HepG2 (cell line): ENCODE data around the gene LCAT. TPM values are rescaled to one million over a fixed set of nuclear protein-coding genes. Genes with fewer than 3 reads are reported as not detected.

Experiments
- ATAC-seq: fragments of 200-7000 bp; cut with Tn5 transposase; 3 replicates; pipeline ENCODE4 v1.9.1; 2020; ENCODE audit warnings: mild to moderate bottlenecking, moderate library complexity
- BruUV-seq: library from RNA; stranded (reverse); fragments of 400-500 nt; replicated peaks from 2 replicates; lab custom pipeline; 2021; lab: Mats Ljungman, UMichigan
- CTCF ChIA-PET: fragments of 300-600 bp; formaldehyde crosslinking; extraction: SDS; loops from one replicate; lab custom pipeline; 2021; ENCODE audit warnings: low total read pairs, inconsistent platforms, low intra/inter-chr PET ratio; lab: Yijun Ruan, JAX
- POLR2A ChIA-PET: fragments of 350-600 bp; sonication (Branson Sonifier 250); formaldehyde crosslinking; loops from one replicate; lab custom pipeline; 2020; ENCODE audit warnings: antibody characterized with exemption, inconsistent platforms; lab: Yijun Ruan, JAX
- DNase-seq: peaks from one replicate; pipeline ENCODE4 v3.0.0-alpha.2; 2015; ENCODE audit warnings: low spot score
- FAIRE-seq: peaks from 3 replicates; lab custom pipeline; 2011; peaks lifted over from hg19 to GRCh38; lab: Jason Lieb, UNC
- H2AFZ ChIP-seq: one replicate; pipeline ENCODE4 v1.6.1; 2011; ENCODE audit warnings: low read length, inconsistent platforms
- H3K27ac ChIP-seq: fragments of 300-600 bp; 3 replicates; pipeline ENCODE4 v1.8.0; 2011; ENCODE audit warnings: mixed run types, mild to moderate bottlenecking, mixed read lengths, low read length, inconsistent platforms; ENCODE audit not compliant: insufficient read depth; ENCODE audit errors: extremely low read length
- H3K27me3 ChIP-seq, 2 experiments: fragments of 200-600 bp in 1 of 2; 2 replicates in 1 of 2; 3 replicates in 1 of 2; pipeline versions ENCODE4 v1.6.0 to v1.8.0; 2011; ENCODE audit warnings: low read length in 2 of 2, mild to moderate bottlenecking in 2 of 2, moderate library complexity in 2 of 2, inconsistent platforms in 1 of 2; ENCODE audit not compliant: insufficient read depth in 2 of 2, control insufficient read depth in 1 of 2
- H3K36me3 ChIP-seq, 2 experiments: fragments of 200-600 bp in 1 of 2; replicated peaks in 1 of 2; 2 replicates in 1 of 2; 3 replicates in 1 of 2; pipeline versions ENCODE4 v1.5.1 to v1.8.0; 2011; ENCODE audit warnings: low read length in 2 of 2, inconsistent platforms in 1 of 2; ENCODE audit not compliant: insufficient read depth in 2 of 2, control insufficient read depth in 1 of 2
- H3K4me1 ChIP-seq: 2 replicates; pipeline ENCODE4 v1.5.1; 2012; ENCODE audit warnings: low read length, inconsistent platforms; ENCODE audit not compliant: insufficient read depth
- H3K4me2 ChIP-seq: 2 replicates; pipeline ENCODE4 v1.6.0; 2011; ENCODE audit warnings: low read depth, low read length, inconsistent platforms
- H3K4me3 ChIP-seq, 3 experiments: fragments of 200-600 bp in 1 of 3; sonication (generic), shearing (Covaris generic) in 1 of 3; replicated peaks in 1 of 3; 2 replicates each; pipeline ENCODE4 v1.5.1; 2011 to 2016; ENCODE audit warnings: low read length in 3 of 3, inconsistent platforms in 2 of 3, low read depth in 2 of 3, mild to moderate bottlenecking in 2 of 3, control low read depth in 1 of 3, mixed read lengths in 1 of 3; ENCODE audit not compliant: insufficient read depth in 1 of 3
- H3K79me2 ChIP-seq: one replicate; pipeline ENCODE4 v1.6.1; 2011; ENCODE audit warnings: low read length, inconsistent platforms; ENCODE audit not compliant: insufficient read depth
- H3K9ac ChIP-seq: 2 replicates; pipeline ENCODE4 v1.6.0; 2011; ENCODE audit warnings: mild to moderate bottlenecking, low read depth, low read length, inconsistent platforms; ENCODE audit not compliant: insufficient read depth
- H3K9me3 ChIP-seq: 2 replicates; pipeline ENCODE4 v1.5.1; 2012; ENCODE audit warnings: mild to moderate bottlenecking, low read length
- H4K20me1 ChIP-seq: 2 replicates; pipeline ENCODE4 v1.6.0; 2011; ENCODE audit warnings: inconsistent platforms, mild to moderate bottlenecking, low read length, moderate library complexity; ENCODE audit not compliant: insufficient read depth
- JDP2 ChIP-seq: sonication (generic); formaldehyde crosslinking; IDR thresholded peaks from 2 replicates; pipeline ENCODE4 v1.8.1; 2022; ENCODE audit warnings: missing genetic modification reagents, borderline replicate concordance
- NCOA2 ChIP-seq: sonication (generic); formaldehyde crosslinking; IDR thresholded peaks from 2 replicates; pipeline ENCODE4 v1.8.0; 2022; ENCODE audit warnings: inconsistent platforms
- NR2F1 ChIP-seq, 2 experiments: fragments of 450-650 bp in 1 of 2; formaldehyde crosslinking in 1 of 2; IDR thresholded peaks; 2 replicates each; pipeline versions ENCODE4 v1.5.0 to v1.6.1; 2016 to 2020; ENCODE audit warnings: mild to moderate bottlenecking in 1 of 2, missing compliant biosample characterization in 1 of 2, missing genetic modification reagents in 1 of 2, moderate library complexity in 1 of 2
- ZNF530 ChIP-seq: sonication (generic); formaldehyde crosslinking; IDR thresholded peaks from 2 replicates; pipeline ENCODE4 v1.5.0; 2020; ENCODE audit warnings: low read depth, mild to moderate bottlenecking, missing genetic modification reagents
- ZNF709 ChIP-seq: sonication (generic); formaldehyde crosslinking; IDR thresholded peaks from 2 replicates; pipeline ENCODE4 v1.5.0; 2020; ENCODE audit warnings: mild to moderate bottlenecking, missing genetic modification reagents
- WGBS: methylation state at CpG from one replicate; pipeline ENCODE4 v1.1.6; 2017; ENCODE audit warnings: low lambda C conversion rate; 5-methylcytosine and 5-hydroxymethylcytosine counted together
- in situ Hi-C: cut with HindIII; loops from 2 replicates; pipeline ENCODE4 v1.10.0; 2017; ENCODE audit warnings: low pct_unique_long_range_greater_than_20kb; ENCODE audit not compliant: extremely low pct_ligation_motif_present
- intact Hi-C: fragments of 100-400 bp; cut with micrococcal nuclease; formaldehyde crosslinking; loops from one replicate; pipeline ENCODE4 v1.10.0; 2022; ENCODE audit not compliant: unreplicated experiment
- polyA plus RNA-seq, 8 experiments: library from polyadenylated mRNA; depleted of rRNA in 3 of 8; stranded (reverse) in 7 of 8; unstranded in 1 of 8; fragments of >200 nt; fragmentation: Illumina TruSeq in 4 of 8; extraction: Trizol in 4 of 8; gene quantifications; 2 replicates each; pipeline versions ENCODE4 v1.2.1 to v1.2.3, GENCODE V29; 2011 to 2016; ENCODE audit warnings: low read depth in 4 of 8, missing spikeins in 1 of 8, mixed read lengths in 1 of 8; ENCODE audit not compliant: insufficient read depth in 1 of 8
- total RNA-seq, 5 experiments: library from RNA; depleted of rRNA; stranded (reverse); fragments of >200 nt; fragmentation: Illumina TruSeq; extraction: Trizol; gene quantifications; 2 replicates each; pipeline ENCODE4 v1.2.3, GENCODE V29; 2016; ENCODE audit warnings: low read depth in 1 of 5
- TF ChIP-seq, protein P1 (sequence below): sonication (generic); formaldehyde crosslinking; IDR thresholded peaks from 2 replicates; pipeline ENCODE4 v1.4.0; 2020; ENCODE audit warnings: missing genetic modification reagents, borderline replicate concordance
- TF ChIP-seq, protein P2 (sequence below): sonication (generic); formaldehyde crosslinking; IDR thresholded peaks from 2 replicates; pipeline ENCODE4 v1.5.0; 2020; ENCODE audit warnings: mild to moderate bottlenecking, missing genetic modification reagents
- TF ChIP-seq, protein P3 (sequence below): sonication (generic); formaldehyde crosslinking; IDR thresholded peaks from 2 replicates; pipeline ENCODE4 v1.4.0; 2020; ENCODE audit warnings: missing genetic modification reagents, borderline replicate concordance

The LCAT gene
- total and polyA plus RNA-seq, 2 of the 13 experiments (the other 11 are each of a cell fraction or from before 2014, with no cell fraction given): 36.1 to 38.9 TPM

DNA sequence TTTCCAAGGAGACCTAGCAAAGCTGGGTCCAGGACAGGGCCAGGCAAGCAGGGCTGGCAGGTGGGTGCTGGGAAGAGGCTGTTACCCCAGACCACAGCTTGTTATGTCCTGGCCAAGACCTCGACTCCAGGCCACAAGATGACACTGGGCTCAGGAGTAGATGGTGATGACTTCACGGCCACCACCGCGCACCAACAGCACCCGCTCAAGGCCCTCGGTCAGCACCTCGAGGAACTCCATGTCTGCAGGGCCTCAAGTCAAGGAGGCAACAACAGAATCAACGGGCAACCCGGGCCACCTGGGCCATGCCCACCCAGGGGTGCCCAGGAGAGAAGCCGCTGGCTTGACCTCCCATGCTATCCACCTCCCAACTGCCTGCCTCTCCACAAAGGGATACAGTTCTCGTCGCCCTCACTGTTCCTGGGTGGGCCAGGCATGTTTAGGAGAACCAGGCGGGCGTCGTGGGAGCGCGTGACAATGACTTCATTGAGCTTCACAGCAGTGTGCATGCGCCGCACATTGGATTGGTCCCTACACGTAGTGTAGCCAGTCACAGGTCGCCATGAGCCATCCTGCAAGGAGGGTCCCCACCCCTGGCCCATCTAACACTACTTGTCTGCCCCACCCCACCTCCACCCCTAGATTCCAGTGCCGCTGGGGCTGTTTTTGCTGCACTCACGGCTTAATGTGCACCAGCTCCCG, 921 bp upstream of the LCAT start (continued):
- TF ChIP-seq, protein P1, sequence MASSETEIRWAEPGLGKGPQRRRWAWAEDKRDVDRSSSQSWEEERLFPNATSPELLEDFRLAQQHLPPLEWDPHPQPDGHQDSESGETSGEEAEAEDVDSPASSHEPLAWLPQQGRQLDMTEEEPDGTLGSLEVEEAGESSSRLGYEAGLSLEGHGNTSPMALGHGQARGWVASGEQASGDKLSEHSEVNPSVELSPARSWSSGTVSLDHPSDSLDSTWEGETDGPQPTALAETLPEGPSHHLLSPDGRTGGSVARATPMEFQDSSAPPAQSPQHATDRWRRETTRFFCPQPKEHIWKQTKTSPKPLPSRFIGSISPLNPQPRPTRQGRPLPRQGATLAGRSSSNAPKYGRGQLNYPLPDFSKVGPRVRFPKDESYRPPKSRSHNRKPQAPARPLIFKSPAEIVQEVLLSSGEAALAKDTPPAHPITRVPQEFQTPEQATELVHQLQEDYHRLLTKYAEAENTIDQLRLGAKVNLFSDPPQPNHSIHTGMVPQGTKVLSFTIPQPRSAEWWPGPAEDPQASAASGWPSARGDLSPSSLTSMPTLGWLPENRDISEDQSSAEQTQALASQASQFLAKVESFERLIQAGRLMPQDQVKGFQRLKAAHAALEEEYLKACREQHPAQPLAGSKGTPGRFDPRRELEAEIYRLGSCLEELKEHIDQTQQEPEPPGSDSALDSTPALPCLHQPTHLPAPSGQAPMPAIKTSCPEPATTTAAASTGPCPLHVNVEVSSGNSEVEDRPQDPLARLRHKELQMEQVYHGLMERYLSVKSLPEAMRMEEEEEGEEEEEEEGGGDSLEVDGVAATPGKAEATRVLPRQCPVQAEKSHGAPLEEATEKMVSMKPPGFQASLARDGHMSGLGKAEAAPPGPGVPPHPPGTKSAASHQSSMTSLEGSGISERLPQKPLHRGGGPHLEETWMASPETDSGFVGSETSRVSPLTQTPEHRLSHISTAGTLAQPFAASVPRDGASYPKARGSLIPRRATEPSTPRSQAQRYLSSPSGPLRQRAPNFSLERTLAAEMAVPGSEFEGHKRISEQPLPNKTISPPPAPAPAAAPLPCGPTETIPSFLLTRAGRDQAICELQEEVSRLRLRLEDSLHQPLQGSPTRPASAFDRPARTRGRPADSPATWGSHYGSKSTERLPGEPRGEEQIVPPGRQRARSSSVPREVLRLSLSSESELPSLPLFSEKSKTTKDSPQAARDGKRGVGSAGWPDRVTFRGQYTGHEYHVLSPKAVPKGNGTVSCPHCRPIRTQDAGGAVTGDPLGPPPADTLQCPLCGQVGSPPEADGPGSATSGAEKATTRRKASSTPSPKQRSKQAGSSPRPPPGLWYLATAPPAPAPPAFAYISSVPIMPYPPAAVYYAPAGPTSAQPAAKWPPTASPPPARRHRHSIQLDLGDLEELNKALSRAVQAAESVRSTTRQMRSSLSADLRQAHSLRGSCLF (CRISPR knock-in tag): no peak
- TF ChIP-seq ZNF530 (CRISPR knock-in tag) (no peak), NR2F1 (CRISPR knock-in tag; IDR thresholded peaks at IDR 0.05) (no peak), NCOA2 (CRISPR knock-in tag) (no peak), ZNF709 (no peak)

DNA sequence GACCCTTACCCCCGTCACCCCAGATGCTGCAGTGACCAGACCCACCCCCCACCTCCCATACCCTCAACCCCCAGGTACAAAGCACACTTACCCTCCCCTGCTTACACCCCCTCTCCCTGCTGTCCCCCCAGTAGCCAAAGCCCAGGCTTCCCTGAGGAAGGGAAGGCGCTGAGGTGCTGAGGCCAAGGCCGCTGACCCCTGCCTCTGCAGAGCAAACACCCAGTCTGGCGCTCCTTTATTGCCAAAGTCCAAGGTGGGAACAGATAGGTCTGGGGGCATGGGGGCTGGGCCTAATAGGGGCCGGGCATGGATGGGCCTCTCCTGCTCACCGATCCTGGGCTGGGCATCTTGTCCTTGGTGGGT, 683 bp downstream of the LCAT start:
- ChIA-PET POLR2A (interaction anchor here (0.8 to 13.6 kb wide), 21 partner anchors 8 to 321 kb away, joined by 3 to 226 read pairs (median 7); partner anchors contain the start of genes ACD, CTRL, DDX28 and DPEP2), CTCF (interaction anchor here (1.3 kb wide), 1 partner anchor 98 kb away, joined by 5 read pairs; no protein-coding TSS in a partner anchor)
- Histone ChIP-seq H3K27me3 (no peaks in the 10 kb centered on the region), H4K20me1 (peaks cover 17% of the 10 kb centered on the region; the same call in 1 of the 2 replicates), H3K4me1 (peaks cover 52% of the 10 kb centered on the region), H3K9me3 (no peaks in the 10 kb centered on the region), H2AFZ (no peak overlapping the region), H3K4me2 (peak overlapping the region; percentile 72), H3K4me3 (peak overlapping the region; percentile 35 to 65 (median 55); a peak in 5 of 6 replicates), H3K27ac (peak overlapping the region; percentile 85), H3K9ac (peak overlapping the region; percentile 61), H3K36me3 (peaks cover 31 to 47% of the 10 kb centered on the region in 2 experiments), H3K79me2 (no peaks in the 10 kb centered on the region)
- peak; percentile 96 for FAIRE-seq
- 0% methylated on average over 6 of the region's 6 CpGs for WGBS
- peak; percentile 88 for DNase-seq
- no TSS peak for BruUV-seq
- intact Hi-C loops (loop anchor here (1.0 to 2.0 kb wide), 3 partner anchors 8 to 98 kb away; partner anchors contain the start of gene SLC12A4), in situ Hi-C loops (loop anchor here (5.0 kb wide), 1 partner anchor 99 kb away; no protein-coding TSS in a partner anchor)
- ATAC-seq: peak; percentile 64
- TF ChIP-seq, protein P2, sequence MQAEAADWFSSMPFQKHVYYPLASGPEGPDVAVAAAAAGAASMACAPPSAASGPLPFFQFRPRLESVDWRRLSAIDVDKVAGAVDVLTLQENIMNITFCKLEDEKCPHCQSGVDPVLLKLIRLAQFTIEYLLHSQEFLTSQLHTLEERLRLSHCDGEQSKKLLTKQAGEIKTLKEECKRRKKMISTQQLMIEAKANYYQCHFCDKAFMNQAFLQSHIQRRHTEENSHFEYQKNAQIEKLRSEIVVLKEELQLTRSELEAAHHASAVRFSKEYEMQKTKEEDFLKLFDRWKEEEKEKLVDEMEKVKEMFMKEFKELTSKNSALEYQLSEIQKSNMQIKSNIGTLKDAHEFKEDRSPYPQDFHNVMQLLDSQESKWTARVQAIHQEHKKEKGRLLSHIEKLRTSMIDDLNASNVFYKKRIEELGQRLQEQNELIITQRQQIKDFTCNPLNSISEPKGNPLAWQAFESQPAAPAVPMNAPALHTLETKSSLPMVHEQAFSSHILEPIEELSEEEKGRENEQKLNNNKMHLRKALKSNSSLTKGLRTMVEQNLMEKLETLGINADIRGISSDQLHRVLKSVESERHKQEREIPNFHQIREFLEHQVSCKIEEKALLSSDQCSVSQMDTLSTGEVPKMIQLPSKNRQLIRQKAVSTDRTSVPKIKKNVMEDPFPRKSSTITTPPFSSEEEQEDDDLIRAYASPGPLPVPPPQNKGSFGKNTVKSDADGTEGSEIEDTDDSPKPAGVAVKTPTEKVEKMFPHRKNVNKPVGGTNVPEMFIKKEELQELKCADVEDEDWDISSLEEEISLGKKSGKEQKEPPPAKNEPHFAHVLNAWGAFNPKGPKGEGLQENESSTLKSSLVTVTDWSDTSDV (CRISPR knock-in tag): 0 out of 2 replicates have a peak, but pooled peaks have one; percentile 13
- no peak for TF ChIP-seq JDP2
- TF ChIP-seq, protein P3, sequence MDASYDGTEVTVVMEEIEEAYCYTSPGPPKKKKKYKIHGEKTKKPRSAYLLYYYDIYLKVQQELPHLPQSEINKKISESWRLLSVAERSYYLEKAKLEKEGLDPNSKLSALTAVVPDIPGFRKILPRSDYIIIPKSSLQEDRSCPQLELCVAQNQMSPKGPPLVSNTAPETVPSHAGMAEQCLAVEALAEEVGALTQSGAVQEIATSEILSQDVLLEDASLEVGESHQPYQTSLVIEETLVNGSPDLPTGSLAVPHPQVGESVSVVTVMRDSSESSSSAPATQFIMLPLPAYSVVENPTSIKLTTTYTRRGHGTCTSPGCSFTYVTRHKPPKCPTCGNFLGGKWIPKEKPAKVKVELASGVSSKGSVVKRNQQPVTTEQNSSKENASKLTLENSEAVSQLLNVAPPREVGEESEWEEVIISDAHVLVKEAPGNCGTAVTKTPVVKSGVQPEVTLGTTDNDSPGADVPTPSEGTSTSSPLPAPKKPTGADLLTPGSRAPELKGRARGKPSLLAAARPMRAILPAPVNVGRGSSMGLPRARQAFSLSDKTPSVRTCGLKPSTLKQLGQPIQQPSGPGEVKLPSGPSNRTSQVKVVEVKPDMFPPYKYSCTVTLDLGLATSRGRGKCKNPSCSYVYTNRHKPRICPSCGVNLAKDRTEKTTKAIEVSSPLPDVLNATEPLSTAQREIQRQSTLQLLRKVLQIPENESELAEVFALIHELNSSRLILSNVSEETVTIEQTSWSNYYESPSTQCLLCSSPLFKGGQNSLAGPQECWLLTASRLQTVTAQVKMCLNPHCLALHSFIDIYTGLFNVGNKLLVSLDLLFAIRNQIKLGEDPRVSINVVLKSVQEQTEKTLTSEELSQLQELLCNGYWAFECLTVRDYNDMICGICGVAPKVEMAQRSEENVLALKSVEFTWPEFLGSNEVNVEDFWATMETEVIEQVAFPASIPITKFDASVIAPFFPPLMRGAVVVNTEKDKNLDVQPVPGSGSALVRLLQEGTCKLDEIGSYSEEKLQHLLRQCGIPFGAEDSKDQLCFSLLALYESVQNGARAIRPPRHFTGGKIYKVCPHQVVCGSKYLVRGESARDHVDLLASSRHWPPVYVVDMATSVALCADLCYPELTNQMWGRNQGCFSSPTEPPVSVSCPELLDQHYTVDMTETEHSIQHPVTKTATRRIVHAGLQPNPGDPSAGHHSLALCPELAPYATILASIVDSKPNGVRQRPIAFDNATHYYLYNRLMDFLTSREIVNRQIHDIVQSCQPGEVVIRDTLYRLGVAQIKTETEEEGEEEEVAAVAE: no peak
